H1 (cell line): ENCODE results near the gene HSH2D. TPM values are rescaled to one million over a fixed set of nuclear protein-coding genes. Genes with fewer than 3 reads are reported as not detected.

Experiments used
- CTCF ChIA-PET: fragments of 300-600 bp; sonication (Branson Sonifier 250); formaldehyde crosslinking; loops from one replicate; lab custom pipeline; 2021; ENCODE audit not compliant: partially characterized antibody; lab: Charles Lee
- POLR2A ChIA-PET: fragments of 300-600 bp; sonication (Branson Sonifier 250); formaldehyde crosslinking; loops from one replicate; lab custom pipeline; 2021; ENCODE audit warnings: inconsistent platforms; ENCODE audit not compliant: partially characterized antibody; lab: Charles Lee
- DNase-seq, 2 experiments: peaks; one replicate each; pipeline versions ENCODE4 v3.0.0 to v3.0.0-alpha.2; 2010 to 2022; ENCODE audit warnings: low spot score in 2 of 2, low read depth in 1 of 2, mixed read lengths in 1 of 2
- FAIRE-seq: peaks from 2 replicates; lab custom pipeline; 2011; peaks lifted over from hg19 to GRCh38; lab: Jason Lieb, UNC
- H2AFZ ChIP-seq: 2 replicates; pipeline ENCODE4 v1.8.1; 2012; ENCODE audit warnings: low read length, inconsistent platforms
- H2AK5ac ChIP-seq: 2 replicates; pipeline ENCODE4 v1.6.1; 2013; ENCODE audit warnings: low read depth, low read length
- H2BK120ac ChIP-seq: replicated peaks from 2 replicates; pipeline ENCODE3; 2013; ENCODE audit warnings: low read depth, low read length, inconsistent platforms
- H2BK12ac ChIP-seq: 2 replicates; pipeline ENCODE4 v1.6.1; 2013; ENCODE audit warnings: low read depth, low read length
- H2BK15ac ChIP-seq: 2 replicates; pipeline ENCODE4 v1.6.1; 2013; ENCODE audit warnings: low read length
- H2BK20ac ChIP-seq: 2 replicates; pipeline ENCODE4 v1.6.1; 2013; ENCODE audit warnings: low read length
- H2BK5ac ChIP-seq: 2 replicates; pipeline ENCODE4 v1.6.1; 2013; ENCODE audit warnings: low read depth, low read length
- H3K14ac ChIP-seq: 2 replicates; pipeline ENCODE4 v1.6.1; 2013; ENCODE audit warnings: inconsistent platforms; ENCODE audit not compliant: insufficient read length
- H3K18ac ChIP-seq: 2 replicates; pipeline ENCODE4 v1.6.1; 2013; ENCODE audit warnings: low read length; ENCODE audit errors: extremely low read depth
- H3K23ac ChIP-seq: 2 replicates; pipeline ENCODE4 v1.6.1; 2013; ENCODE audit warnings: inconsistent platforms; ENCODE audit not compliant: insufficient read length
- H3K23me2 ChIP-seq: 2 replicates; pipeline ENCODE4 v1.6.1; 2013; ENCODE audit warnings: low read depth, low read length
- H3K27ac ChIP-seq: 2 replicates; pipeline ENCODE4 v1.6.1; 2011; ENCODE audit warnings: low read depth, low read length, inconsistent platforms
- H3K27me3 ChIP-seq, 4 experiments: replicated peaks in 1 of 4; 1 replicate in 1 of 4; 2 replicates in 3 of 4; pipeline versions ENCODE4 v1.6.1 to v1.8.1; 2011 to 2013; ENCODE audit warnings: low read length in 3 of 4, mild to moderate bottlenecking in 3 of 4, inconsistent platforms in 2 of 4, mixed read lengths in 2 of 4, moderate library complexity in 1 of 4; ENCODE audit not compliant: control insufficient read depth in 3 of 4, insufficient read depth in 3 of 4; ENCODE audit errors: extremely low read depth in 1 of 4
- H3K36me3 ChIP-seq, 4 experiments: 2 replicates each; pipeline versions ENCODE4 v1.6.1 to v1.8.1; 2011 to 2013; ENCODE audit warnings: mild to moderate bottlenecking in 4 of 4, low read length in 3 of 4, moderate library complexity in 2 of 4, control low read depth in 1 of 4, inconsistent platforms in 1 of 4; ENCODE audit not compliant: insufficient read depth in 4 of 4, control insufficient read depth in 2 of 4
- H3K4ac ChIP-seq: replicated peaks from 2 replicates; pipeline ENCODE3; 2013; ENCODE audit warnings: low read length, low read depth, mixed read lengths, inconsistent platforms; ENCODE audit not compliant: insufficient read length
- H3K4me1 ChIP-seq, 4 experiments: replicated peaks in 1 of 4; 1 replicate in 1 of 4; 2 replicates in 3 of 4; pipeline versions ENCODE4 v1.6.1 to v1.8.1; 2011 to 2013; ENCODE audit warnings: low read length in 3 of 4, inconsistent platforms in 2 of 4, mixed read lengths in 1 of 4; ENCODE audit not compliant: insufficient read depth in 4 of 4, control insufficient read depth in 3 of 4
- H3K4me2 ChIP-seq, 2 experiments: 2 replicates each; pipeline versions ENCODE4 v1.6.1 to v1.8.1; 2011 to 2013; ENCODE audit warnings: low read depth in 2 of 2, low read length in 2 of 2, control low read depth in 1 of 2, inconsistent platforms in 1 of 2, mild to moderate bottlenecking in 1 of 2; ENCODE audit not compliant: insufficient read depth in 1 of 2
- H3K4me3 ChIP-seq, 4 experiments: fragments of 200-600, 300-600 bp in 1 of 4; sonication (generic), shearing (Covaris generic), sonication (Bioruptor Twin) in 1 of 4; 2 replicates each; pipeline versions ENCODE4 v1.5.1 to v1.8.1; 2011 to 2016; ENCODE audit warnings: low read length in 4 of 4, low read depth in 3 of 4, control low read depth in 2 of 4, inconsistent platforms in 2 of 4, mild to moderate bottlenecking in 2 of 4, mixed read lengths in 1 of 4, moderate library complexity in 1 of 4; ENCODE audit not compliant: insufficient read depth in 2 of 4; ENCODE audit errors: extremely low read depth in 1 of 4
- H3K56ac ChIP-seq: replicated peaks from 2 replicates; pipeline ENCODE3; 2013; ENCODE audit warnings: low read depth, mild to moderate bottlenecking, mixed read lengths, low read length, inconsistent platforms; ENCODE audit not compliant: insufficient read length
- H3K79me1 ChIP-seq: 2 replicates; pipeline ENCODE4 v1.6.1; 2013; ENCODE audit warnings: low read depth, low read length, control low read depth
- H3K79me2 ChIP-seq, 2 experiments: 2 replicates each; pipeline versions ENCODE4 v1.6.1 to v1.8.1; 2012 to 2013; ENCODE audit warnings: low read length in 2 of 2, mild to moderate bottlenecking in 2 of 2, inconsistent platforms in 1 of 2; ENCODE audit not compliant: insufficient read depth in 2 of 2, control insufficient read depth in 1 of 2
- H3K9ac ChIP-seq, 4 experiments: replicated peaks in 1 of 4; 1 replicate in 1 of 4; 2 replicates in 3 of 4; pipeline versions ENCODE4 v1.6.1 to v1.8.1; 2011 to 2013; ENCODE audit warnings: low read depth in 3 of 4, low read length in 3 of 4, control low read depth in 2 of 4, mild to moderate bottlenecking in 2 of 4, moderate library complexity in 2 of 4, inconsistent platforms in 1 of 4; ENCODE audit errors: extremely low read depth in 1 of 4
- H3K9me3 ChIP-seq, 2 experiments: 2 replicates each; pipeline versions ENCODE4 v1.6.1 to v1.8.1; 2012 to 2013; ENCODE audit warnings: mild to moderate bottlenecking in 2 of 2, moderate library complexity in 2 of 2, control low read depth in 1 of 2, inconsistent platforms in 1 of 2, low read depth in 1 of 2, low read length in 1 of 2, mixed read lengths in 1 of 2; ENCODE audit not compliant: insufficient read depth in 2 of 2
- H4K20me1 ChIP-seq, 2 experiments: replicated peaks in 1 of 2; 2 replicates each; pipeline versions ENCODE3 to v1.8.1; 2011 to 2013; ENCODE audit warnings: inconsistent platforms in 2 of 2, low read length in 2 of 2, mild to moderate bottlenecking in 1 of 2; ENCODE audit not compliant: insufficient read depth in 2 of 2, control insufficient read depth in 1 of 2
- H4K5ac ChIP-seq: 2 replicates; pipeline ENCODE4 v1.6.1; 2013; ENCODE audit warnings: low read length, low read depth, mixed read lengths, inconsistent platforms; ENCODE audit not compliant: insufficient read length
- H4K8ac ChIP-seq: 2 replicates; pipeline ENCODE4 v1.8.0; 2013; ENCODE audit warnings: mild to moderate bottlenecking, moderate library complexity, low read length, inconsistent platforms; ENCODE audit not compliant: insufficient read depth; ENCODE audit errors: extremely low read depth
- H4K91ac ChIP-seq: replicated peaks from 2 replicates; pipeline ENCODE3; 2013; ENCODE audit warnings: low read length, mixed read lengths, inconsistent platforms; ENCODE audit not compliant: insufficient read length
- CEBPB ChIP-seq: IDR thresholded peaks from 2 replicates; pipeline ENCODE4 v1.6.1; 2012; ENCODE audit warnings: low read depth, low read length
- CREB1 ChIP-seq: IDR thresholded peaks from 2 replicates; pipeline ENCODE4 v1.6.1; 2012; ENCODE audit warnings: inconsistent platforms
- EZH2 ChIP-seq: fragments of 200-600 bp; sonication (generic); IDR thresholded peaks from 2 replicates; pipeline ENCODE4 v1.7.1; 2012; ENCODE audit warnings: low read depth, mild to moderate bottlenecking, moderate library complexity, low read length, inconsistent platforms; ENCODE audit not compliant: severe bottlenecking
- NANOG ChIP-seq: IDR thresholded peaks from 2 replicates; pipeline ENCODE4 v1.6.1; 2011; ENCODE audit warnings: low read length, low read depth, mild to moderate bottlenecking, inconsistent platforms; ENCODE audit not compliant: insufficient read depth, poor library complexity, severe bottlenecking
- POU5F1 ChIP-seq: IDR thresholded peaks from 2 replicates; pipeline ENCODE4 v1.6.1; 2011; ENCODE audit warnings: low read depth, mild to moderate bottlenecking, low read length, moderate library complexity
- RNF2 ChIP-seq: fragments of 200-900, 300-1000 bp; sonication (generic); IDR thresholded peaks from 2 replicates; pipeline ENCODE4 v1.7.1; 2016; ENCODE audit warnings: borderline replicate concordance, low read depth, mild to moderate bottlenecking, antibody characterized with exemption, low read length; ENCODE audit not compliant: poor library complexity, severe bottlenecking; ENCODE audit errors: missing control alignments
- SIN3A ChIP-seq, 2 experiments: IDR thresholded peaks in 1 of 2; conservative IDR thresholded peaks in 1 of 2; 2 replicates each; pipeline ENCODE4 v1.6.1; 2011 to 2012; ENCODE audit warnings: low read length in 2 of 2, improper control_type of control experiment in 1 of 2, low read depth in 1 of 2, mild to moderate bottlenecking in 1 of 2
- TEAD4 ChIP-seq: IDR thresholded peaks from 2 replicates; pipeline ENCODE4 v1.6.1; 2012; ENCODE audit warnings: low read depth, low read length, inconsistent platforms, mixed read lengths
- WGBS, 2 experiments: shearing (Covaris generic) in 1 of 2; methylation state at CpG; one replicate each; pipeline versions ENCODE4 v1.1.6 to v1.1.7; 2013 to 2015; ENCODE audit warnings: low lambda C conversion rate in 2 of 2, mixed read lengths in 2 of 2, inconsistent platforms in 1 of 2, low coverage in 1 of 2, missing lambda C conversion rate in 1 of 2; ENCODE audit not compliant: insufficient replicate concordance in 2 of 2, insufficient coverage in 1 of 2, insufficient read length in 1 of 2; ENCODE audit errors: extremely low coverage in 1 of 2, missing lambda C conversion rate in 1 of 2; 5-methylcytosine and 5-hydroxymethylcytosine counted together
- polyA plus RNA-seq, 7 experiments: library from polyadenylated mRNA; depleted of rRNA in 3 of 7; stranded (reverse) in 5 of 7; unstranded in 2 of 7; fragments of >200 nt in 5 of 7; fragments of 200-250 nt in 2 of 7; gene quantifications; 1 replicate in 5 of 7; 2 replicates in 1 of 7; 4 replicates in 1 of 7; pipeline versions ENCODE4 v1.2.1 to v1.2.3, GENCODE V29; 2011 to 2013; ENCODE audit warnings: missing spikeins in 2 of 7, mixed read lengths in 2 of 7
- total RNA-seq: library from RNA; stranded (reverse); fragmentation: NEBNext Ultra II Directional; extraction: Animal tissue kit (Norgen Biotek cat#: 25700); gene quantifications from 2 replicates; pipeline ENCODE4 v1.2.1, GENCODE V29; 2021

The HSH2D gene
- total and polyA plus RNA-seq, 2 of the 8 experiments (the other 6 are each of a cell fraction or from before 2014, with no cell fraction given) = 0.67 to 1.6 TPM

- no peak overlapping the region for H4K5ac ChIP-seq
- no peak for FAIRE-seq
- H2BK12ac ChIP-seq = no peak overlapping the region
- ChIA-PET POLR2A (interaction anchor here (0.7 to 2.6 kb wide), 6 partner anchors 7 to 51 kb away, joined by 3 to 7 read pairs (median 3); partner anchors contain the start of gene TPM4), CTCF (interaction anchor here (0.6 to 0.9 kb wide), 4 partner anchors 9 to 887 kb away, joined by 3 to 4 read pairs (median 4); no protein-coding TSS in a partner anchor)
- no peak overlapping the region for H3K4me3 ChIP-seq
- H3K9me3 ChIP-seq = no peaks in the 10 kb centered on the region
- H3K27me3 ChIP-seq = no peaks in the 10 kb centered on the region
- H4K20me1 ChIP-seq = peaks cover 3 to 19% of the 10 kb centered on the region in 2 experiments
- H4K91ac ChIP-seq = no peak overlapping the region
- no peak overlapping the region for H2BK5ac ChIP-seq
- peaks cover 10% of the 10 kb centered on the region; the same call in 1 of the 2 replicates for H3K23me2 ChIP-seq
- no peak overlapping the region for H3K4ac ChIP-seq
- no peak overlapping the region for H3K4me2 ChIP-seq
- no peak overlapping the region for H3K9ac ChIP-seq
- H2BK20ac ChIP-seq = no peak overlapping the region
- H3K27ac ChIP-seq = no peak overlapping the region
- no peak overlapping the region for H2BK120ac ChIP-seq
- H3K36me3 ChIP-seq = peaks cover 31 to 68% (median 56%) of the 10 kb centered on the region in 4 experiments; a peak in 7 of 8 replicates
- H3K56ac ChIP-seq = no peak overlapping the region
- H2AFZ ChIP-seq = no peak overlapping the region
- H2AK5ac ChIP-seq = no peak overlapping the region
- H3K18ac ChIP-seq = no peak overlapping the region
- H3K14ac ChIP-seq = no peak overlapping the region
- H2BK15ac ChIP-seq = no peak overlapping the region
- H4K8ac ChIP-seq = no peak overlapping the region
- 91% methylated on average over 11 of the region's 11 CpGs; no CpG with 5 or more reads in 1 of the 2 experiments for WGBS, 2 experiments
- no peak overlapping the region for H3K23ac ChIP-seq
- H3K4me1 ChIP-seq = no peaks in the 10 kb centered on the region
- no peak for DNase-seq
- H3K79me1 ChIP-seq = no peaks in the 10 kb centered on the region; the same call in 1 of the 2 replicates
- no peaks in the 10 kb centered on the region for H3K79me2 ChIP-seq
- no peak for TF ChIP-seq TEAD4
- TF ChIP-seq CEBPB = no peak
- no peak for TF ChIP-seq RNF2
- no peak for TF ChIP-seq SIN3A (conservative IDR thresholded peaks at IDR 0.05 in 1 of 2, IDR thresholded peaks at IDR 0.05 in 1 of 2; ENCODE audit: low read depth in 1 of 2, low read length in 2 of 2)
- no peak for TF ChIP-seq EZH2
- TF ChIP-seq CREB1 = no peak
- TF ChIP-seq POU5F1 = no peak
- no peak for TF ChIP-seq NANOG
These were observed 16.4 kb upstream of the HSH2D start for GRCh38 chr19:16127080-16127479.
